IPS DF 6.9 (cell line): ENCODE measurements around the gene MANF.

ENCODE experiments used
- DNase-seq: peaks from one replicate; pipeline ENCODE4 v3.0.0-alpha.2; 2013; ENCODE audit warnings: low read depth, low spot score
- H3K27ac ChIP-seq: one replicate; pipeline ENCODE4 v1.5.1; 2013; ENCODE audit warnings: low read length, control low read depth
- H3K27me3 ChIP-seq: 2 replicates; pipeline ENCODE4 v1.6.1; 2013; ENCODE audit warnings: mild to moderate bottlenecking, low read length; ENCODE audit not compliant: control insufficient read depth, insufficient read depth
- H3K36me3 ChIP-seq: 2 replicates; pipeline ENCODE4 v1.6.1; 2013; ENCODE audit warnings: low read length; ENCODE audit not compliant: control insufficient read depth, insufficient read depth
- H3K4me1 ChIP-seq: 2 replicates; pipeline ENCODE4 v1.6.1; 2013; ENCODE audit warnings: low read length; ENCODE audit not compliant: control insufficient read depth, insufficient read depth
- H3K4me3 ChIP-seq: 2 replicates; pipeline ENCODE4 v1.5.1; 2013; ENCODE audit warnings: mild to moderate bottlenecking, low read length
- H3K9me3 ChIP-seq: 2 replicates; pipeline ENCODE4 v1.6.1; 2013; ENCODE audit warnings: low read length, inconsistent platforms; ENCODE audit not compliant: control insufficient read depth, insufficient read depth
- WGBS: extraction: QIAGEN DNeasy Blood & Tissue Kit; methylation state at CpG from one replicate; pipeline ENCODE4 v1.1.7; 2013; ENCODE audit warnings: mixed read lengths, missing lambda C conversion rate; ENCODE audit not compliant: insufficient read length, insufficient coverage; 5-methylcytosine and 5-hydroxymethylcytosine counted together

MANF gene

GRCh38 chr3:51384726-51385473, at the start of gene MANF:
MANF (plus strand) TSS chr3:51385291; CDS start chr3:51385343, 52 bp downstream.
- Histone ChIP-seq H3K36me3 (peaks cover 11% of the 10 kb centered on the region), H3K27ac (no peak within 1 kb of the TSS), H3K9me3 (no peaks in the 10 kb centered on the region), H3K4me3 (peak within 1 kb of the TSS; percentile 60), H3K27me3 (no peaks in the 10 kb centered on the region), H3K4me1 (no peaks in the 10 kb centered on the region)
- WGBS = no CpG with 5 or more reads among the region's 65 CpGs
- DNase-seq = peak; percentile 91

GRCh38 chr3:51336261-51336660, 48.8 kb upstream of the MANF start:
- DNase-seq = no peak
- no peaks in the 10 kb centered on the region for H3K27me3 ChIP-seq
- no peak overlapping the region for H3K27ac ChIP-seq
- no peaks in the 10 kb centered on the region for H3K9me3 ChIP-seq
- H3K4me3 ChIP-seq = no peak overlapping the region
- no CpG with 5 or more reads among the region's 1 CpG for WGBS
- H3K36me3 ChIP-seq = no peaks in the 10 kb centered on the region
- peaks cover 1% of the 10 kb centered on the region; the same call in 1 of the 2 replicates for H3K4me1 ChIP-seq

- no peak overlapping the region for H3K4me3 ChIP-seq
- no peak overlapping the region for H3K27ac ChIP-seq
- H3K4me1 ChIP-seq = peaks cover 1% of the 10 kb centered on the region; the same call in 1 of the 2 replicates
- no peaks in the 10 kb centered on the region for H3K27me3 ChIP-seq
- no CpG with 5 or more reads among the region's 1 CpG for WGBS
- DNase-seq = no peak
- no peaks in the 10 kb centered on the region for H3K9me3 ChIP-seq
- H3K36me3 ChIP-seq = no peaks in the 10 kb centered on the region
Observed at GRCh38 chr3:51337666-51338065, 47.4 kb upstream of the MANF start.

- no peak overlapping the region for H3K27ac ChIP-seq
- H3K27me3 ChIP-seq = no peaks in the 10 kb centered on the region
- H3K9me3 ChIP-seq = no peaks in the 10 kb centered on the region
- H3K4me3 ChIP-seq = no peak overlapping the region
- no CpG with 5 or more reads among the region's 3 CpGs for WGBS
- peaks cover 1% of the 10 kb centered on the region; the same call in 1 of the 2 replicates for H3K4me1 ChIP-seq
- no peaks in the 10 kb centered on the region for H3K36me3 ChIP-seq
- no peak for DNase-seq
Observed at GRCh38 chr3:51338632-51339031, 46.5 kb upstream of the MANF start.

- Histone ChIP-seq H3K4me1 (no peaks in the 10 kb centered on the region), H3K36me3 (no peaks in the 10 kb centered on the region), H3K27ac (no peak overlapping the region), H3K9me3 (no peaks in the 10 kb centered on the region), H3K4me3 (no peak overlapping the region), H3K27me3 (no peaks in the 10 kb centered on the region)
- no CpG with 5 or more reads among the region's 4 CpGs for WGBS
- DNase-seq = no peak
Observed at GRCh38 chr3:51340013-51340829, 44.9 kb upstream of the MANF start.

- Histone ChIP-seq H3K36me3 (no peaks in the 10 kb centered on the region), H3K27me3 (no peaks in the 10 kb centered on the region), H3K27ac (no peak overlapping the region), H3K9me3 (no peaks in the 10 kb centered on the region), H3K4me3 (no peak overlapping the region), H3K4me1 (no peaks in the 10 kb centered on the region)
- no CpG with 5 or more reads among the region's 8 CpGs for WGBS
- no peak for DNase-seq
Observed at GRCh38 chr3:51340989-51341636, 44.0 kb upstream of the MANF start.

GRCh38 chr3:51343918-51344687, 41.0 kb upstream of the MANF start:
- Histone ChIP-seq H3K27me3 (no peaks in the 10 kb centered on the region), H3K4me3 (no peak overlapping the region), H3K9me3 (no peaks in the 10 kb centered on the region), H3K36me3 (no peaks in the 10 kb centered on the region), H3K4me1 (no peaks in the 10 kb centered on the region), H3K27ac (no peak overlapping the region)
- no CpG with 5 or more reads among the region's 7 CpGs for WGBS
- DNase-seq = no peak

- Histone ChIP-seq H3K4me1 (no peaks in the 10 kb centered on the region), H3K36me3 (no peaks in the 10 kb centered on the region), H3K9me3 (no peaks in the 10 kb centered on the region), H3K27me3 (no peaks in the 10 kb centered on the region), H3K4me3 (no peak overlapping the region), H3K27ac (no peak overlapping the region)
- no CpG with 5 or more reads among the region's 1 CpG for WGBS
- no peak for DNase-seq
Observed at GRCh38 chr3:51350751-51351150, 34.3 kb upstream of the MANF start.

- WGBS = no CpG with 5 or more reads among the region's 4 CpGs
- peaks cover 3% of the 10 kb centered on the region; the same call in 1 of the 2 replicates for H3K36me3 ChIP-seq
Observed at GRCh38 chr3:51353131-51353530, 32.0 kb upstream of the MANF start.

GRCh38 chr3:51353691-51354090, 31.4 kb upstream of the MANF start:
- Histone ChIP-seq H3K27ac (no peak overlapping the region), H3K4me1 (no peaks in the 10 kb centered on the region), H3K36me3 (peaks cover 3% of the 10 kb centered on the region; the same call in 1 of the 2 replicates), H3K27me3 (no peaks in the 10 kb centered on the region), H3K9me3 (no peaks in the 10 kb centered on the region), H3K4me3 (no peak overlapping the region)
- DNase-seq = no peak
- WGBS = no CpG with 5 or more reads among the region's 1 CpG

More at GRCh38 chr3:51353131-51353530, 32.0 kb upstream of the MANF start:
- H3K9me3 ChIP-seq = no peaks in the 10 kb centered on the region
- DNase-seq = no peak
- H3K27me3 ChIP-seq = no peaks in the 10 kb centered on the region
- H3K4me3 ChIP-seq = no peak overlapping the region
- no peak overlapping the region for H3K27ac ChIP-seq
- H3K4me1 ChIP-seq = no peaks in the 10 kb centered on the region
